WI38 (cell line): ENCODE results near the gene RALB.
A peak's percentile ranks its signal among the peaks of the same experiment; 100 is the strongest.
"Not testable (repeated sequence)": the region's sequence is repeated elsewhere in the genome, so short reads cannot be mapped to it uniquely, and the experiment has no call there.

Experiments used
- H3K4me3 ChIP-seq: 2 replicates; pipeline ENCODE4 v1.5.1; 2011; ENCODE audit warnings: low read depth, mild to moderate bottlenecking, control low read depth, low read length
- CTCF ChIP-seq: IDR thresholded peaks from 2 replicates; pipeline ENCODE4 v1.5.1; 2012; ENCODE audit warnings: low read depth, mild to moderate bottlenecking, control low read depth, low read length

RALB gene

GRCh38 chr2:120307482-120307881 lies 54.8 kb downstream of the RALB start:
- H3K4me3 ChIP-seq, result no peak overlapping the region
- no peak for TF ChIP-seq CTCF

DNA sequence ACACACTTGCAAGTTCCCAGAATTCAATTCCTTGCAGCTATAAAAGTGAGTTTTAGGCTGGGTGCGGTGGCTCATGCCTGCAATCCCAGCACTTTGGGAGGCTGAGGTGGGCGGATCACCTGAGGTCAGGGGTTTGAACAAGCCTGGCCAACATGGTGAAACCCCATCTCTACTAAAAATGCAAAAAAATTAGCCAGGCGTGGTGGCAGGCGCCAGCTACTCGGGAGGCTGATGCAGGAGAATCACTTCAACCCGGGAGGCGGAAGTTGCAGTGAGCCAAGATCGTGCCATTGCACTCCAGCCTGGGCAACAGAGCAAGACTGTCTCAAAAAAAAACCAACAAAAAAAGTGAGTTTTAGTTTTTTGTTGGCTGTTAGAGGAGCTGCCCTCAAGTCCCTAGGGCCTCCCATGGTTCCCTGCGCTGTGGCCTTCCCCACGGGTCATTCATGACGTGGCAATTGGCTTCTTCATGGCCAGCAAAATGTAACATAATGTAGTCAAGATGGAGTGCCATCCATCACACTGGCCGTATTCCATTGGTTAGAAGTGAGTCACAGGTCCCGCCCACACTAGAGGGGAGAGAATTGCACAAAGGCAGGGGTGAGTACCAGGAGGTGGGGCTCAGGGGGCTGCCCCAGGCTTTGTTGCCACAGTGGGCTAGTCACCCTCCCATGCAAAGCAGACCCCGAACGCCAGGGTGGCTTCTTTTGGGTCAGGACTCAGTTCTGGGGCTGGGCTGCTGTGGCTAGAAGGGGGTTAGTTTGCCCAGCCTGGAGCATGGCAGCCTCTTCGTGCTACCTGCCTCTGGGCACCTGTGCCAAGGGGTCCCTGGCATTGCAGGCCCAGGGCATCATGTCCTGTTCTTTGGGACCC lies 55.6 kb downstream of the RALB start:
- no peak overlapping the region for H3K4me3 ChIP-seq
- no peak for TF ChIP-seq CTCF

- no peak overlapping the region for H3K4me3 ChIP-seq
- no peak for TF ChIP-seq CTCF
Observed at GRCh38 chr2:120310136-120310535, 57.5 kb downstream of the RALB start.

DNA sequence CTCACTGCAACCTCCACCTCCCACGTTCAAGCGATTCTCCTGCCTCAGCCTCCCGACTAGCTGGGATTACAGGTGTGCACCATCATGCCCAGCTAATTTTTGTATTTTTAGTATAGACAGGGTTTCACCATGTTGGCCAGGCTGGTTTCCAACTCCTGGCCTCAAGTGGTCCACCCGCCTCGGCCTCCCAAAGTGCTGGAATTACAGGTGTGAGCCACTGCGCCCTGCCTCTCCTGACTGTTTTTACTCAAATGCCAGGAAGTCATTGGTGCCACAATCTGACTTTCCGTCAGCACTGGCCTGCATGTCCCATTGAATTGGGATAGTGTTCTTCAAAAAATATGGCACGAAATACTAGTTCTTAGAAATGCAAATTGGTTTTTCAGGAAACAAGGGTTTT lies 58.2 kb downstream of the RALB start:
- H3K4me3 ChIP-seq, result not testable (repeated sequence)

DNA sequence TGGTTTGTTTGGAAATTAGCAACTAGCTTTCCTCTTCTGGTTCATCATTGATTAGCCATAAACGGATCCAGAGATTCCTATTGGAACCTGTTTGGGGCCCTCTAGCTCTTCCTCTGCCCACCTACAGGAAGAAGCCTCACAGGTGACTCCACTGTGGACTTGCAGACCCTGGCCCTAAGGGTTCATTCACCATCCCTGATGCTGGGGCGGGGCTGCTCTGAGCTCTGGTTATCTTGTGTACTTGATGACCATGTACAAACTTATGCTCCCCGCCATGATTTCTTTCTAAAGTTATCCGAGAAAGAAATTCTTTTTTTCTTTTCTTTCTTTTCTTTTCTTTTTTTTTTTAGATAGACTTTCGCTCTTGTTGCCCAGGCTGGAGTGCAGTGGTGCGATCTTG lies 59.4 kb downstream of the RALB start:
- H3K4me3 ChIP-seq, result no peak overlapping the region
- no peak for TF ChIP-seq CTCF

DNA sequence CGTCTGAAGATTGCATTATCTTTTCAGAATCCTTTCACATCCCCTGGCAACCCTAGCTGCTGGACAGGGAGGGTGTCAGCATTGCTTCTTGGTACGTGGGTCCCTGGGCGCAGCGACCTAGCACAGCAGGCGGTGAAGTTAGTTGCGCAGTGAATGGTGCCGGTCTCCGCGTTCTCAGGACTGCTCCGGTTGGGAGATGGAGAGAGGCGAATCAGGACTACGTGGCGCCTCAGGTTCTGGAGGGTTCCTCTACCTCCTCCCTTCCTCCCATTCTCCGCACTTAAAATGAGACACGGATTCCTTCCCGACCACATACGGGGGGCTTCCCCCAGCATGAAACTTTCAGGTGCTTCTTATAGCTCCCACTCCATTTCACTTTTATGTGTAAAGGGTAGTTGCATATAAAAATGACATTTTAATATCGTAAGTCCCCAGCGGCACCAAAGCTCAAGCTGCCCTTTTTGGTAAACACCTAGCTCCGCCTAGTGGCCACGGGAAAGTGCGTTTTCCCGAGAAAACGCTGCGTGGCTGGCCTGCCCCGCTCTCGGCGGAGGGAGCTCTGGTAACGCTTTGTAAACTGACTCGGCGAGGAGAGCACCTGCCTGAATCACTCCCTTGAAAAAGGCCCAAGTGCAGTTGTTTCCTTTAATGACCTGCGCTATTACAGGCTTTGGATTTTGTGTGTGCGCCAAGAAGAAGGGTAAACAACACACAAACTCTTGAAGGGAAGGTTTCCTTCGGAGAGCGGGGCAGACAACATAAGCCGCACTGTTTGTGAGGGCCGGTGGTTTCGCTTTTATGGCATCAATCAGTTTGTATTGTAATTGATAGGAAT lies 60.4 kb downstream of the RALB start:
- peak overlapping the region; percentile 65 for H3K4me3 ChIP-seq
- TF ChIP-seq CTCF, result peak; percentile 98

DNA sequence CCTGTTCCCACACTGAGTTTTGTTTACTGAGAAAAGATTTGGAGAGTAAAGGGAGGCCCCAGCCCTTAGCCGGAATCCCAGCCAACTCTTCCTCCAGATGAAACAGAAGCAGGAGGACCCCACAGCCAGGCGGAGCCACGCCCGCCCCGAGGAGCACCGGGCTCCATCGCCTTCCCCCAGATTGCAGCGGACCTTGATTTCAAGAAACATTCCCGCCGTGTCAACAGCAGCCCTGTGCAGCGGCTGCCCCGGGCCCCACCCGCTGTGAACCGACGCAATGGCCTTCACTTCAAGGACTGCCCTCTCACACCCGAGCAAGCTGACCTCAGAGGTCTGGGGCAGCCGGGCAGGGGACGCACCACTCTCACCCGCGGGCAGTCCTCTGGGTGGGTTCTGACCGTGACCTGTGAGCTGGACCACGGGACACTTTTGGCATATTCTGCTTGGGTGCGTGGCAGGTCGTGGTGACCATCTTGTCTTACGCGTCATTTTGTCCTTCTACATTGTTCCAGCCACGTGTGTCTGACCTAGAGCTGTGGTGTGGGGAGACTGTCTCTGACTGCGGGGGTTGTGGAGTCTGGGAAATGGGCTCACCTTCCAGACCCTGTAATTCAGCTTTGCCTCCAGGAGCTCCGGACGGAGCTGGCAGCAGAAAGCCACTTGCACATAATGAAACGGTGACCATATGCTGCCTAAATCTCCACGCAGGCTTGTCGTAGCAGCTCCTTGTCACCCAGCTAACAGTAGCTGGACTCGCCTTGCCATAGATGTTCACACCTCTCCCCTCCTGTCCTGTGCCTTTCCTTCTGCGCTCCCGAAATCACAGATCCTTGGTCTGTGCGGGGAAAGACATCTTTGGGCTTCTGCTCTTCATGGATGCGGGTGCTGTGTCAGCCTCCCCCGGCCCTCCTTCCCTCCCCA lies 61.3 kb downstream of the RALB start:
- TF ChIP-seq CTCF, result no peak
- peak overlapping the region; percentile 65 for H3K4me3 ChIP-seq
